NB4 (cell line): ENCODE results near the gene LAMA4.
"Not testable (repeated sequence)": the region's sequence is repeated elsewhere in the genome, so short reads cannot be mapped to it uniquely, and the experiment has no call there.

Experiments
- DNase-seq: peaks from one replicate; pipeline ENCODE4 v3.0.0; 2010; ENCODE audit warnings: low read depth
- H3K4me3 ChIP-seq: one replicate; pipeline ENCODE4 v1.5.1; 2011; ENCODE audit warnings: mild to moderate bottlenecking, low read depth, low read length, moderate library complexity
- CTCF ChIP-seq: IDR thresholded peaks from one replicate; pipeline ENCODE4 v1.5.1; 2012; ENCODE audit warnings: low read depth, low read length
- MAX ChIP-seq: IDR thresholded peaks from 2 replicates; pipeline ENCODE4 v1.6.1; 2011; ENCODE audit warnings: low read depth, low read length
- MYC ChIP-seq: IDR thresholded peaks from 2 replicates; pipeline ENCODE4 v1.6.1; 2011; ENCODE audit warnings: low read depth, low read length
- POLR2A ChIP-seq: IDR thresholded peaks from 2 replicates; pipeline ENCODE4 v1.6.1; 2011; ENCODE audit warnings: mild to moderate bottlenecking; ENCODE audit not compliant: insufficient read length; ENCODE audit errors: extremely low read depth

The LAMA4 gene

GRCh38 chr6:112205427-112206109 lies 48.8 kb downstream of the LAMA4 start:
- TF ChIP-seq MYC (no peak), MAX (no peak), CTCF (no peak), POLR2A (no peak)
- H3K4me3 ChIP-seq: no peak overlapping the region
- no peak for DNase-seq

- no peak for DNase-seq
- no peak overlapping the region for H3K4me3 ChIP-seq
- TF ChIP-seq POLR2A (no peak), MYC (no peak), CTCF (no peak), MAX (no peak)
Measured at GRCh38 chr6:112204350-112204706, 50.0 kb downstream of the LAMA4 start.

- no peak for DNase-seq
- no peak overlapping the region for H3K4me3 ChIP-seq
- no peak for TF ChIP-seq MAX
- TF ChIP-seq POLR2A: no peak
- TF ChIP-seq CTCF: no peak
- no peak for TF ChIP-seq MYC
Measured at GRCh38 chr6:112203577-112204349, 50.6 kb downstream of the LAMA4 start.

GRCh38 chr6:112202639-112203341 lies 51.6 kb downstream of the LAMA4 start:
- no peak for DNase-seq
- no peak overlapping the region for H3K4me3 ChIP-seq
- TF ChIP-seq CTCF: no peak
- TF ChIP-seq MAX: no peak
- TF ChIP-seq MYC: no peak
- TF ChIP-seq POLR2A: no peak

GRCh38 chr6:112200185-112200914 lies 54.0 kb downstream of the LAMA4 start:
- not testable (repeated sequence) for DNase-seq, H3K4me3 ChIP-seq

GRCh38 chr6:112199001-112199403 lies 55.4 kb downstream of the LAMA4 start:
- TF ChIP-seq CTCF (no peak), POLR2A (no peak), MYC (no peak), MAX (no peak)
- no peak for DNase-seq

More at GRCh38 chr6:112199001-112199403, 55.4 kb downstream of the LAMA4 start:
- no peak overlapping the region for H3K4me3 ChIP-seq
